NCI-H345 treated with DMSO at 0.1 percent for 48 hours (cell line): ENCODE results near the gene WNK2.
"Not testable (repeated sequence)": the region's sequence is repeated elsewhere in the genome, so short reads cannot be mapped to it uniquely, and the experiment has no call there.

Source experiments
- DNase-seq: peaks from one replicate; lab custom pipeline; 2025; ENCODE audit not compliant: unreplicated experiment; lab: John Stamatoyannopoulos, UW

The WNK2 gene

GRCh38 chr9:93183663-93184431 is at the start of gene WNK2:
Gene WNK2 (plus strand): TSS chr9:93184139. CDS start chr9:93184930, 791 bp downstream.
- DNase-seq: peak; percentile 37

- no peak for DNase-seq
These were observed 49.0 kb upstream of the WNK2 start for GRCh38 chr9:93134740-93135444.

GRCh38 chr9:93136011-93136440 is 47.9 kb upstream of the WNK2 start:
- no peak for DNase-seq

- DNase-seq: no peak
These were observed 46.6 kb upstream of the WNK2 start for GRCh38 chr9:93137362-93137761.

- no peak for DNase-seq
These were observed 45.7 kb upstream of the WNK2 start for GRCh38 chr9:93138171-93138764.

GRCh38 chr9:93139365-93140182 is 44.4 kb upstream of the WNK2 start:
- DNase-seq: no peak

- DNase-seq: no peak
These were observed 42.0 kb upstream of the WNK2 start for GRCh38 chr9:93141771-93142483.

- no peak for DNase-seq
These were observed 40.0 kb upstream of the WNK2 start for GRCh38 chr9:93143830-93144530.

- DNase-seq: not testable (repeated sequence)
These were observed 37.2 kb upstream of the WNK2 start for GRCh38 chr9:93146696-93147095.

- no peak for DNase-seq
These were observed 36.3 kb upstream of the WNK2 start for GRCh38 chr9:93147632-93148031.

GRCh38 chr9:93148721-93149120 is 35.2 kb upstream of the WNK2 start:
- DNase-seq: no peak

GRCh38 chr9:93149361-93149760 is 34.6 kb upstream of the WNK2 start:
- no peak for DNase-seq

- no peak for DNase-seq
These were observed 32.7 kb upstream of the WNK2 start for GRCh38 chr9:93151097-93151784.

- no peak for DNase-seq
These were observed 29.5 kb upstream of the WNK2 start for GRCh38 chr9:93154293-93154903.

- no peak for DNase-seq
These were observed 28.0 kb upstream of the WNK2 start for GRCh38 chr9:93155716-93156474.

- DNase-seq: no peak
These were observed 27.4 kb upstream of the WNK2 start for GRCh38 chr9:93156475-93157008.

- DNase-seq: no peak
These were observed 24.1 kb upstream of the WNK2 start for GRCh38 chr9:93159601-93160471.
